HG03097 (cell line): ENCODE results near the gene PPAN.

Experiments
- ATAC-seq: cut with Tn5 transposase; IDR thresholded peaks from one replicate; pipeline ENCODE4 v1.9.1; 2021; ENCODE audit not compliant: unreplicated experiment, low FRiP score

The PPAN gene

DNA sequence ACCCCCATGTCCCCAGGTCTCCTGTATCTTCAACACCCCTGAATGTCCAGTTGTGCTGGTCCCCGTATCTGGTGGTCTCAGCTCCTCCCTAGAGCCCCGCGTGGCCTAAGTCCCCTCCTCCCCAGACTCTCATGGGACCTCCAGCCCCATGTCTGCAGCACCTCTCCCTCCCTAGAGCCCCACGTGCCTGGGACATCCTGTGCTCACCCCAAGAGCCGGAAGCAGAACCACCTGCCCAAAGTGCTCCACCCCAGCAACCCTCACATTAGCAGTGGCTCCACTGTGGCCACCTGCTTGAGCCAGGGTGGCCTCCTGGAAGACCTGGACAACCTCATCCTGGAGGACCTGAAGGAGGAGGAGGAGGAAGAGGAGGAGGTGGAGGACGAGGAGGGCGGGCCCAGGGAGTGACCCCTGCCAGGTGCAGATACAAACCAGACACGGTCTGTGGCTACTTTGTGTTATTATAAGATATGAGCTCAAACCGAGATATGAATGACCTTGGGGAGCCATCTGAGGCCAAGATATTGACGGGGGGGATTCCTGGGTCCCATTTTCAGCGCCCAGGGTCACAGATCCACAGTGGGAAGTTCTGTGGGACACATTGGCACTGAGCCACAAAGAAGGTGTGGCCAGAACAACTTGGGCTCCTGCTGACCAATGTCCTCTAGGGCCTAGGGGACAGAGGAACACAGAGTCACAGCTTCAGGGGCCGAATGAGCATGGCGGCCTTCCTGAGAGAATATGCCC is 14.1 kb upstream of the PPAN start:
- ATAC-seq = no peak

DNA sequence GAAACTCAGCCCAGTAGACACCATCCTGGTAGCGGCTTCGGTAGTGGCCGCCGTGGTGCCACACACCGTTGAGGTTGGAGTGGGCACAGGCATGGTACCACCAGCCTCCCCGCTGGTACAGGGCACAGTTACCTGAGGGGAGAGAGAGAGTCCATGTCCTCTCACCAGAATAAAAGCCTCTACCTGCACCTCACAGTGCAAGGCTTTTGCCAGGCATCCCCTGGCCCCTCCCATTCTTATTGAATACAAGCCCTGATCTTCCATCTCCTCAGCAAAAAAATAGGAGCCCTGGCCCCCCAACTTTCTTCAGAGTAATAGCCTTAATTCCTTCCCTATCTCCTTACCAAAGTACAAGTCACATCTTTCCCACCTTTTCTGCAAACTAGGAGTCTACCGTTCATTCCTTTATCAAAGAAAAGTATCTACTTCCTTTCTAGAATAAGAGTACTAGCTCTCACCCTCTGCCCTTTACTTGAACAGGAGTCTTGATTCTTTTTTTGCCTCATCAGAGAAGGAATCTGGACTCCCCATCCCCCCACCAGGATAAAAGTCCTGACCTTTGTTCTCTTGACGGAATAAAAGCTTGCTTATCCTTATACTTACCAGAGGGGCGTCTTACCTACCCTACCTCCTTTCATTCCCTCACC is 13.4 kb upstream of the PPAN start:
- no peak for ATAC-seq

DNA sequence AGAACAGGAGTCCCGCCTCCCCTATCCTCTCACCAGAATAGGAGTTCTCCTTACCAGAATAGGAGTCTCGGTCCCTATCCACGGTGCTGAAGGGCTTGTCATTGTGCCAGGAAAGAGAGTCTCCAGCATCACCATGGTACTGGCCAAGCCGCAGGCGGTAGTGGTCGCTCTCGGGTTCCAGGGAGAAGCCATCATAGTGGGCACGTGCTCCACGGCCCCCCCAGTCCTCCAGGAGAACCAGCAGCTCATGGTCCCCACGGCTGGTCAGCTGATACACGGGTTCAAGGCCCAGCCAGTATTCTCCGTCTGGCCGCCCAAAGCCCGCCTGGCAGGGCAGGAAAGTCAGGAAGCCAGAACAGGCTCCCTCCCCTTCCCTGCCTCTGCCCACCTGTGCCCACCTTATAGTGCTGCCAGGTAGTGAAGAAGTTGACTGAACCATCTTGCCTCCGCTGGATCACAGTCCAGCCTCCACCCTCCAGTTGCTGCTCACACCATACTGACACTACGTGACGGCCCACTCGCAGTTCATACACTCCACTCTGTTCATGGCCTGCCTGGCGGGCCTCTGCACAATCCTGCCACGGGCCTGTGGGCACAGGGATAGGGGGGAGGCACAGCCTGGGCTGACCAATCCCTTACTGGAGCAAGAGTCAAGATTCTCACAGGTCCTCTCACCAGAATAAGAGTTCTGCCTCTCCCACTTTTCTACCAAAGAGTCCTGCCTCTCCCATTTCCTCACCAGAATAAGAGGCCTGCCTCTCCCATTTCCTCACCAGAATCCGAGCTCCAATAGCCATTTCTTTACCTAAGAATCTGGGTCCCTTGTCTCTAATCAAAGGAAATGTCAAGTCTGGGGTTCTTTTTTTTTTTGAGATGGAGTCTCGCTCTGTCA is 12.6 kb upstream of the PPAN start:
- ATAC-seq = no peak

DNA sequence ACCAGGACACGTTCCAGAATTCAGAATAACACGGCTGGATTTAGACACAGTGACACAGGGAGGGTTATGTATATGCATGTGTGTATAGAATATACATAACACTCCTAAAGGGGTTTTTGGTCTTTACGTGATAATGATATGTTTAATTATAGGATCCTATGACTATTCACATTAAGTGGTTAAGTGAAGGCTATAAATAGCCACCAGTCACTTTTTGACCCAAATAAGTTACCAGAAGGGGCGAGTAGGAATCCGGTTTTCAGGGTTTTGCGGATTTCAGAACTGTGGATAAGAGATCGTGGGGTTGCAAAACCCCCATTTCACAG is 10.6 kb upstream of the PPAN start:
- ATAC-seq = no peak

DNA sequence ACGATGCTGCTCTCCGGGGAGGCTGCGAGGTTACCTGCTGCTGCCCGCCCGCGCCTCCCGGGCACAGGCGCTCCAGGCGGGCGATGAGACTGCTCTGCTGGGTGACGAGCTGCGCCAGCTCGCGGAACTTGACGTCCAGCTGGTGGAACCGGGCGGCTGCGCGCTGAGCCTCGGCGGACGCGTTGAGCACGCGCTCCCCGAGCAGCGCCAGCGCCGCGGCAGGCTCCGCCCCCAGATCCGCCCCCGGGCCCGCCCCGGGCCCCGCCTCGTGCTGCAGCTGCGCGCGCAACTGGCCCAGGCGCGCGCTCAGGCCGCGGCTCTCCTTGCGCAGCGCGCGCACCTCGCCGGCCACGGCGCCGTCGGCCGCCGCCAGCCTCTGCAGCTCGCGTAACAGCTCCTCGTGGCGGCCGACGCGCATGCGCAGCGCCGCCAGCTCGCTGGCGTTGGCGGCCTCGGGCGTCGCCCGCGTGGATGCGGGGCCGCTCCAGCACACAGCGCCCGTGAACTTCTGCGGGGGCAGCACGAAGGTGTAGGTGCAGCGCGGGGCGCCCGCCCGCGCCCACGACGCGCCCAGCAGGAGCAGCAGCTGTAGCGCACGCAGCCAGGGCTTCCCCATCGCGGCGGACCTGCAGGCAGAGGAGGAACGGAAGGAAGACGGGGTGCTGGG is 10.1 kb upstream of the PPAN start:
- ATAC-seq = peak; percentile 73

DNA sequence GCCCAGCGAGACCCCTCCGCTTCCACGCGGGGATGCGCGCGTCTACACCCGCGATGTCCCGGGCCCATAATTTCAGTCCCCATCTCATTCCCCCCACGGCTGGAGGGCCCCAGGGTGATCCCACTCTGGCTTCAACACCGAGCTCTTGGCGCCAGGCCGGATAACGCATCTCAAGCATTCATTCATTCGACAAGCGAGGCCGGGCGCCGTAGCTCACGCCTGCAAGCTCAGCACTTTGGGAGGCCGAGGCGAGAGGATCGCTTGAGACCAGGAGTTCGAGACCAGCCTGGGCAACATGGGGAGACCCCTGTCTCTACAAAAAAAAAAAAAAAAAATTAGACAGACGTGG is 9.6 kb upstream of the PPAN start:
- ATAC-seq = no peak

DNA sequence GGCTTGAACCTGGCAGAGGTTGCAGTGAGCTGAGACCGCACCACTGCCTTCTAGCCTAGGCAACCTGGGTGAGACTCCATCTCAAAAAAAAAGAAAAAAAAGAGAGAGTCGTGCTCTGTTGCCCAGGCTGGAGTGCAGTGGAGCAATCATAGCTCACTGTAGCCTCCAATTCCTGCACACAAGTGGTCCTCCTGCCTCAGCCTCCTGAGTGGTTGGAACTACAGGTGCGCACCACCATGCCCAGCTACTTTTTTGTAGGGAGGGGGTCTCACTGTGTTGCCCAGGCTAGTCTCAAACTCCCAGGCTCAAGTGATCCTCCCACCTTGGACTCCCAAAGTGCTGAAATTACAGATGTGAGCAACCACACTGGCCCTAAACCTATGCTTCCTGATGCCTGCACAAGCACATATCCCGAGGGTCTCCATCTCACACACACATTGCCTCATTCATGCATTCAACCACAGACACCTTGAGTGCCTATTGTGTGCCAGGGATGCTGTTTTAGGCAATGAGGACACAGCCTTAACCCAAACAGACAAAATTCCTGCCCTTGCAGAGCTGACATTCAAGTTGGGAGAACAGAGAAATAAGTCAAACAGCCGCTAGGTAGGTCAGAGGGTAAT is 5.9 kb upstream of the PPAN start:
- no peak for ATAC-seq

DNA sequence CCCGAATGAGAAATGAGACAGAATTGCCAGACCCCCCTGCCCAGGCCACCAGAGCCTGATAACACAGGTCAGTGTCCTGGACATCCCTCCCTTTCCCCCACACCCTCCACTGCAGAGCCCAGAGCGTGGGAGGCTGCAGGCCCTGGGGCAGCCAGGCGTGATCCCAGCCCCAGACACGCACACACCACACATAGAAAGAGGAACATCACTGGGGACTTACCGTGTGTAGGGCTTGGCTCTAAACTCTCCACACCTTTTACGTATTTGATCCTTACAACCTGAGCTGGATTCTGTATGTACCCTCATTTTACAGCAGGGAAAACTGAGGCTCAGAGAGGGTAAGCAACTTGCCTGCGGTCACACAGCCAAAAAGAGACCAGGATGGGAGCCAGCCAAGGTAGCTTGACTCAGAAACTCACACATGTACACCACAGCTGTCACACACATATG is 3.4 kb upstream of the PPAN start:
- ATAC-seq = no peak

DNA sequence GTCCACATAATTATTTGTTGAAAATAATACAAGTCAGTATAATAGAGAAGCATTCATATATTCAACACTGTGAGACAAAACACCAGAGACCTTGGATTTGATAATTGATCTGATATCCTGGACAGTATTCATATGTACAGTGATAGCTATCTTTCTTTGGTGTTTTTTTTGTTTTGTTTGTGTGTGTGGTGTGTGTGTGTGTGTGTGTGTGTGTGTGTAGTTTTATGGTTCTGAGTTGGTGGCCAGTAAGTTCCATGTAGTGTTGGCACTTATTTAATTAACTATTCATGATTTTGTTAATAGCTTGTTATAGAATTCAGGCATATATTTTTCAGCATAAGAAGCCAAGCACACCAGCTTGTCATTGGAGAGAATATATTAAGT is 2.0 kb upstream of the PPAN start:
- no peak for ATAC-seq

DNA sequence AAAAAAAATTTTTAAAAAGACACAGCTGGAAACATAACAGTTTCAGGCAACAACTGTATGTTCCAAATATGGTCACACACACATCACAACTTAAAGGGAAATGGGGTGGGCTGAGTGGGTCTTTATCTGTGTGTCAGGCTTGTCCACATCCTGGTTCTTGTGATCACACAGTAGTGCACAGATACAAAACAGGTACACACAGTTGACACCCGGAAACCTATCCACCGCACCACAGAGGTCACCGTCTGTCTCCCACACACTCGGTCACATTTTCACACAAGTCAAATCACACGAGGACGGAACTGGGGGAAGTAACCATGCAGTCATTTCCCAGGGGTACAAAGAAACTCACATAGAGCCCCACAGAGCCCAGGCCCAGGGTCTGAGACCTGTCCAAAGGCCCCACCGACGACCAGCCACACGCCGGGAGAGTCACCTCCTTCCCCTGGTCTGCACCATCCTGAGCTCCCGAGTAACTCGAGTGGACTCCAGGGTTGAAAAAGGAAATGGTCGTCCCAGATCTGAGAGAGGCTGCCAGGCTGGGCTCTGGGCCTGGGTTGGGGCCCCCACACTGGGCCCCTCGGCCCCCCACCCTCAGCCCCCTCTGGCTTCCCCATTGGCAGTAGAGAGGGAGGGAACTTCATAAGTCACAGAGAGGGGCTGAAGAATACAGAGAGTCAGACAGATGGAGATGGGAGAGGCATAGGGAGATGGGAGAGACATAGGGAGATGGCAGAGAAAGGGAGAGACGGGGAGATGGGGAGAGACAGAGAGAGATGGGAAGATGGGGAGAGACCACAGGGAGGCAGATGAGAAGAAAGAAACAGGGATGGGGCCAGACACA is 1.3 kb upstream of the PPAN start:
- peak; percentile 46 for ATAC-seq

DNA sequence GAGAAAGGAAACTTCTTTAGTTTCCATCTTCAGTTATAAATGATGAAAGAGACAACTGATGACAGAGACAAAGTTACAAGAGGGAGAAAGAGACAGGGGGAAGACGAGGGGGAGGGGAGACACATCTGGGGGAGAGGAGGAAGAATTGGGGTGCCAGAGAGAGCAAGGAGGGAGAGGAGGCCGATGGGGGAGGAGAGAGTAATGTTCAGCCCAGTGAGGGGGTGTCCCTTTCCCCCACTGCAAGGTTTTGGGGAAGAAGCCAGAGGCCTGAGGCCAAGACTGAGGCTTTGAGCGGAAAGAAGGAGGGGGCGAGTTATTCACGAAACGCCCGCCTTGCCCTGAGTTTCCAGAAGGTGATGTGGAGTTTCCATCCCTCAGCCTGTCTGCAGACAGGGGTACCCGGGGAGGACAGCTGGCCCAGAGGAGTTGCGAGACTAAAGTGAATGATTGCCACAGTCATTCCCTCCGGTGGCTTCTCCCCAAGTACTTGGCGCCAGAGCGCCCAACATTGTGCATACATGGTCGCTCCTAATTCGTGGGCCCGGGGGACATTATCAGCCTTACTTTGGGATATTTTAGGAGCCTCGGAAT is 558 bp upstream of the PPAN start:
- ATAC-seq = peak; percentile 24

DNA sequence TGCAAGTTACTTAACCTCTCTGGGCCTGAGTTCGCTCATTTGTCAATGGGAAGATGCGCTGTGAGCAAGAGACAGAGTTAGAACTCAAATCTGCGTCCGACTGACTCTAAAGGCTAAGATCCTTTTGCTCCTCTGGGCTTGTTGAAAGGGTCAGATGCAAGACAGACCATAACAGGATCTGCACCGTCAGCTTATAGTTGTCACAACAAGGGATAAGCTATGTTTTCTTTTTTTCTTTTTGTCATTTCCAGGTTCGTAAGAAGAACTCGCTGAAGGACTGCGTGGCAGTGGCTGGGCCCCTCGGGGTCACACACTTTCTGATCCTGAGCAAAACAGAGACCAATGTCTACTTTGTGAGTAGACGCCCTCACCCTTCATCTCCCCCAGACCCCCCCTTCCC is 1.1 kb downstream of the PPAN start:
- no peak for ATAC-seq

DNA sequence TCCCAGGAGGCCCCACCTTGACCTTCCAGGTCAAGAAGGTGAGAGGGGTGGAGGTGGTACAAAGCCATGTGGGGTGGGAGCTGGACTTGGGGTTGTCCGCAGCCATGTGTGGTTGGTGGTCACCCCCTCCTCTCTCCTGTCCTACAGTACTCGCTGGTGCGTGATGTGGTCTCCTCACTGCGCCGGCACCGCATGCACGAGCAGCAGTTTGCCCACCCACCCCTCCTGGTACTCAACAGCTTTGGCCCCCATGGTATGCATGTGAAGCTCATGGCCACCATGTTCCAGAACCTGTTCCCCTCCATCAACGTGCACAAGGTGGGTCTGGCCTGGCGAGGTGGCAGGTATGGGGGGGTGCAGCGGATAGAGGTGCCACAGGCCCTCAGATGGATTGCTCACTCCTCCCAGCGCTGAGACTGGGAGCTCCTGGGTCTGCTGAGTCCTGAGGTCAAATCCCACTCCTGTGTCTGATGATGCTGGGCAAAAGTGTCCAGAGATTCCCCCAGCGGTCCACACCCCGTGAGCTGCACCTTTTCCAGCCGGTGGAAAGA is 1.7 kb downstream of the PPAN start:
- ATAC-seq = no peak

DNA sequence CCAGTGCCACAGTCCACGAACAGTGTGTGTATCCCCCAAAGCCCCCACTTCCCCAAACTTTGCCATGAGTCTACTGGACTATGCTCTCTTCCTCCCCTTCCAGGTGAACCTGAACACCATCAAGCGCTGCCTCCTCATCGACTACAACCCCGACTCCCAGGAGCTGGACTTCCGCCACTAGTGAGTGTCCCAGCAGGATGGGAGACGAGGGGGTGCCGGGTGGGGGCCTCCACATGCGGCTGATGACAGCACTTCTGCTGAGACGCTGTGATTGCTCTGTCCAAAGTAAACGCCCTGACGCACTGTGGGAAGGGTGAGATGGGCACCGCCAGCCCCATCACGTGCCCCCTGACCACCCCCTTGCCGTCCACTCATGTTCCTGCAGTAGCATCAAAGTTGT is 3.4 kb downstream of the PPAN start:
- no peak for ATAC-seq

DNA sequence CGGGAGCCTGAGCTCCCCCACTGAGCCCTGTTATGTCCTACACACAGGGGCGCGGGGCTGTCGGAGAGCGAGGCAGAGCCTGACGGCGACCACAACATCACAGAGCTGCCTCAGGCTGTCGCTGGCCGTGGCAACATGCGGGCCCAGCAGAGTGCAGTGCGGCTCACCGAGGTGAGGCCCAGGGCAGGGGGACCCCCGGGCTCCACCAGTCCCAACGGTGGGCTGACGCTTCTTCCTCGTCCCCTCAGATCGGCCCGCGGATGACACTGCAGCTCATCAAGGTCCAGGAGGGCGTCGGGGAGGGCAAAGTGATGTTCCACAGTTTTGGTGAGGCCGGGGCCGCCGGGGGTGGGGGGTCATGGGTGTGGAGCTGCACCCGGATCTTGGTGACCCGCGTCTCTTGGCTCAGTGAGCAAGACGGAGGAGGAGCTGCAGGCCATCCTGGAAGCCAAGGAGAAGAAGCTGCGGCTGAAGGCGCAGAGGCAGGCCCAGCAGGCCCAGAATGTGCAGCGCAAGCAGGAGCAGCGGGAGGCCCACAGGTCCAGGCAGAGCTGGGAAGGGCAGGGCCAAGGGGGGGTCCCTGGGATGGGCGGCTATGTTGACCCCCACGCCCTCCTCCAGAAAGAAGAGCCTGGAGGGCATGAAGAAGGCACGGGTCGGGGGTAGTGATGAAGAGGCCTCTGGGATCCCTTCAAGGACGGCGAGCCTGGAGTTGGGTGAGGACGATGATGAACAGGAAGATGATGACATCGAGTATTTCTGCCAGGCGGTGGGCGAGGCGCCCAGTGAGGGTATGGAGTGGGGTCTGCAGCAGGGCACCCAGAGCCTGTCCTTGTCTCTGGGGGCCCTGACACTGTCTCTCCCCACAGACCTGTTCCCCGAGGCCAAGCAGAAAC is 4.2 kb downstream of the PPAN start:
- ATAC-seq = no peak

DNA sequence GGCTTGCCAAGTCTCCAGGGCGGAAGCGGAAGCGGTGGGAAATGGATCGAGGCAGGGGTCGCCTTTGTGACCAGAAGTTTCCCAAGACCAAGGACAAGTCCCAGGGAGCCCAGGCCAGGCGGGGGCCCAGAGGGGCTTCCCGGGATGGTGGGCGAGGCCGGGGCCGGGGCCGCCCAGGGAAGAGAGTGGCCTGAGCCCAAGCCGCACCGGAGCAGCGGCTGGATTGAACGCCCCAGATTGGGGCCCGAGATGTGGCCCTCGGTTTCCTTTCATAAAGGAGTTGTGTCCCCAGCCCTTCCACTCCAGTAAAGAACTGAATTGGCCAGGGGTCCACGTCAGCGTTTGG is 4.8 kb downstream of the PPAN start:
- ATAC-seq = no peak

DNA sequence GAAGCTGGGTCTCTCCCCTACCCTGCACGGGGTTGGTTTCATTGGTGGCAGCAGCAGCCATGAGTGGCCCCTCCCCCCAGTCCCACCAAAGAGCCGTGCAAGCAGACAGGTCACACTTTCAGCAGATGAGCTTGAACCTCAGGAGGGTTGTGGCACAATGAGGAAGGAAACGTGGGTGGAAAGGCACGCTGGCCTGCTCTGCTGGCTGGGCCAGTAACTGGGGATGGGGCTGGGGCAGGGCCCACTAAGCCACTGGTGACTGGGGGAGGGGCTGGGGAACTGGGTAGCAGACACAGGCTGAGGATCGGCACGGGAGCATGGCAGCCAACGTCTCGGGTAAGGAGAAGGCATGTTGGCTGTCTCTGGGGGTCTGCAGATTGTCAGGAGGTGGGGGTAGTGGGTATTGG is 5.2 kb downstream of the PPAN start, which contains the start of gene P2RY11:
P2RY11 (plus strand) TSS at position 289 of the 407 bp plus-strand sequence; CDS start at position 318, 29 bp downstream.
- ATAC-seq = no peak
